SK-N-SH (cell line): ENCODE data around the gene LSM8. TPM values are rescaled to one million over a fixed set of nuclear protein-coding genes. Genes with fewer than 3 reads are reported as not detected.

Experiments
- CTCF ChIA-PET: fragments of 300-600, 350-600 bp; formaldehyde crosslinking; extraction: SDS; loops from one replicate; lab custom pipeline; 2021; lab: Yijun Ruan, JAX
- POLR2A ChIA-PET: fragments of 350-600 bp; sonication (Branson Sonifier 250); formaldehyde crosslinking; extraction: SDS; loops from one replicate; lab custom pipeline; 2020; ENCODE audit warnings: antibody characterized with exemption, inconsistent platforms; lab: Yijun Ruan, JAX
- DNase-seq: peaks from one replicate; pipeline ENCODE4 v3.0.0; 2012
- H2AFZ ChIP-seq: fragments of 200-600 bp; sonication (generic); 2 replicates; pipeline ENCODE4 v1.8.1; 2016; ENCODE audit warnings: antibody characterized with exemption, mild to moderate bottlenecking, low read depth
- H3F3A ChIP-seq: fragments of 200-600 bp; sonication (generic); replicated peaks from 2 replicates; pipeline ENCODE3; 2016; ENCODE audit warnings: antibody characterized with exemption, mild to moderate bottlenecking; ENCODE audit not compliant: insufficient read depth
- H3K27ac ChIP-seq, 2 experiments: fragments of 200-500 bp in 1 of 2; fragments of 200-600 bp in 1 of 2; sonication (Bioruptor generic) in 1 of 2; sonication (generic), shearing (Covaris generic) in 1 of 2; 2 replicates each; pipeline versions ENCODE4 v1.5.1 to v1.6.1; 2014 to 2016; ENCODE audit warnings: low read depth in 2 of 2, inconsistent platforms in 1 of 2, low read length in 1 of 2, mild to moderate bottlenecking in 1 of 2, mixed read lengths in 1 of 2
- H3K27me3 ChIP-seq: fragments of 200-600 bp; sonication (generic), shearing (Covaris generic); 2 replicates; pipeline ENCODE4 v1.6.1; 2016; ENCODE audit warnings: mixed run types; ENCODE audit not compliant: insufficient read depth
- H3K36me3 ChIP-seq, 2 experiments: fragments of 200-500 bp in 1 of 2; fragments of 200-600 bp in 1 of 2; sonication (Bioruptor generic) in 1 of 2; sonication (generic) in 1 of 2; replicated peaks in 1 of 2; 2 replicates each; pipeline versions ENCODE3 to v1.5.1; 2014 to 2016; ENCODE audit warnings: low read length in 1 of 2, mild to moderate bottlenecking in 1 of 2; ENCODE audit not compliant: insufficient read depth in 2 of 2, control insufficient read depth in 1 of 2
- H3K4me1 ChIP-seq, 2 experiments: fragments of 200-500 bp in 1 of 2; fragments of 200-600 bp in 1 of 2; sonication (Bioruptor generic) in 1 of 2; sonication (generic), shearing (Covaris generic) in 1 of 2; 2 replicates each; pipeline versions ENCODE4 v1.5.1 to v1.6.1; 2014 to 2016; ENCODE audit warnings: low read depth in 1 of 2, low read length in 1 of 2, mixed run types in 1 of 2; ENCODE audit not compliant: insufficient read depth in 2 of 2, control insufficient read depth in 1 of 2
- H3K4me2 ChIP-seq: fragments of 200-600 bp; sonication (generic), shearing (Covaris generic); 2 replicates; pipeline ENCODE4 v1.6.1; 2017; ENCODE audit warnings: mixed run types
- H3K4me3 ChIP-seq, 2 experiments: fragments of 200-500 bp in 1 of 2; fragments of 200-600 bp in 1 of 2; sonication (Bioruptor generic) in 1 of 2; sonication (generic), shearing (Covaris generic) in 1 of 2; 2 replicates each; pipeline versions ENCODE4 v1.5.1 to v1.8.1; 2014 to 2016; ENCODE audit warnings: low read depth in 2 of 2, inconsistent platforms in 1 of 2, low read length in 1 of 2, mild to moderate bottlenecking in 1 of 2, mixed read lengths in 1 of 2, moderate library complexity in 1 of 2
- H3K79me2 ChIP-seq: fragments of 200-600 bp; sonication (generic); 2 replicates; pipeline ENCODE4 v1.8.1; 2017; ENCODE audit warnings: mild to moderate bottlenecking; ENCODE audit not compliant: insufficient read depth
- H3K9ac ChIP-seq: fragments of 200-600 bp; sonication (generic); 2 replicates; pipeline ENCODE4 v1.6.1; 2017; ENCODE audit warnings: mixed run types
- H3K9me2 ChIP-seq: fragments of 200-600 bp; sonication (generic); 2 replicates; pipeline ENCODE4 v1.6.1; 2017; ENCODE audit warnings: mixed run types
- H3K9me3 ChIP-seq: fragments of 200-600 bp; sonication (generic); 2 replicates; pipeline ENCODE4 v1.6.1; 2017; ENCODE audit warnings: mixed run types, mild to moderate bottlenecking, moderate library complexity
- H4K20me1 ChIP-seq: fragments of 200-600 bp; sonication (generic); 2 replicates; pipeline ENCODE4 v1.6.1; 2017; ENCODE audit warnings: mild to moderate bottlenecking, mixed run types; ENCODE audit not compliant: insufficient read depth
- CHD2 ChIP-seq: fragments of 150-350 bp; IDR thresholded peaks from 2 replicates; pipeline ENCODE4 v1.6.1; 2018; ENCODE audit warnings: low read length; ENCODE audit not compliant: partially characterized antibody
- ELF1 ChIP-seq: IDR thresholded peaks from 2 replicates; pipeline ENCODE4 v1.4.0; 2012
- EP300 ChIP-seq, 2 experiments: IDR thresholded peaks; 2 replicates each; pipeline versions ENCODE4 v1.4.0 to v1.6.1; 2012; ENCODE audit warnings: borderline replicate concordance in 1 of 2, low read depth in 1 of 2, low read length in 1 of 2
- FOSL2 ChIP-seq: IDR thresholded peaks from 2 replicates; pipeline ENCODE4 v1.4.0; 2012; ENCODE audit warnings: low read depth, mild to moderate bottlenecking, moderate library complexity, borderline replicate concordance
- FOXJ3 ChIP-seq: sonication (generic); formaldehyde crosslinking; IDR thresholded peaks from 2 replicates; pipeline ENCODE4 v1.5.1; 2020; ENCODE audit warnings: mild to moderate bottlenecking, missing genetic modification reagents
- GABPA ChIP-seq: IDR thresholded peaks from 2 replicates; pipeline ENCODE4 v1.4.0; 2012; ENCODE audit warnings: low read depth, mild to moderate bottlenecking
- JUND ChIP-seq: IDR thresholded peaks from 2 replicates; pipeline ENCODE4 v1.4.0; 2012
- MEF2A ChIP-seq: IDR thresholded peaks from 2 replicates; pipeline ENCODE4 v1.4.0; 2012; ENCODE audit warnings: low read depth, borderline replicate concordance
- MXI1 ChIP-seq: IDR thresholded peaks from 2 replicates; pipeline ENCODE4 v1.6.1; 2012; ENCODE audit warnings: mild to moderate bottlenecking, low read depth, low read length, improper control_type of control experiment
- RAD21 ChIP-seq: IDR thresholded peaks from 2 replicates; pipeline ENCODE4 v1.6.1; 2012; ENCODE audit warnings: mild to moderate bottlenecking, low read length
- RCOR1 ChIP-seq: fragments of 150-350 bp; IDR thresholded peaks from 2 replicates; pipeline ENCODE4 v1.6.1; 2017; ENCODE audit warnings: antibody characterized with exemption, low read length
- RFX5 ChIP-seq: IDR thresholded peaks from 2 replicates; pipeline ENCODE4 v1.6.1; 2012; ENCODE audit warnings: mild to moderate bottlenecking, improper control_type of control experiment, low read length
- SIN3A ChIP-seq: IDR thresholded peaks from 2 replicates; pipeline ENCODE4 v1.6.1; 2012; ENCODE audit warnings: low read depth, mild to moderate bottlenecking, low read length, moderate library complexity, borderline replicate concordance
- SMC3 ChIP-seq: IDR thresholded peaks from 2 replicates; pipeline ENCODE4 v1.6.1; 2012; ENCODE audit warnings: low read depth, low read length, improper control_type of control experiment
- TAF1 ChIP-seq: IDR thresholded peaks from 2 replicates; pipeline ENCODE4 v1.6.1; 2012; ENCODE audit warnings: low read depth, mild to moderate bottlenecking, low read length, moderate library complexity, borderline replicate concordance
- TCF12 ChIP-seq: IDR thresholded peaks from 2 replicates; pipeline ENCODE4 v1.4.0; 2012
- TEAD4 ChIP-seq: IDR thresholded peaks from 2 replicates; pipeline ENCODE4 v1.4.0; 2012; ENCODE audit warnings: mild to moderate bottlenecking, borderline replicate concordance; ENCODE audit not compliant: insufficient read depth
- YY1 ChIP-seq: IDR thresholded peaks from 2 replicates; pipeline ENCODE4 v1.4.0; 2012; ENCODE audit warnings: low read depth, mild to moderate bottlenecking
- WGBS: methylation state at CpG from one replicate; pipeline ENCODE4 v1.1.6; 2017; ENCODE audit warnings: low lambda C conversion rate; 5-methylcytosine and 5-hydroxymethylcytosine counted together
- polyA plus RNA-seq, 3 experiments: library from polyadenylated mRNA; depleted of rRNA; stranded (reverse); fragments of >200 nt; gene quantifications; 2 replicates each; pipeline ENCODE4 v1.2.3, GENCODE V29; 2012
- TF ChIP-seq, protein P1 (sequence below): IDR thresholded peaks from 2 replicates; pipeline ENCODE4; 2012
- TF ChIP-seq, protein P2 (sequence below): fragments of 200-600 bp; sonication (generic); IDR thresholded peaks from 2 replicates; pipeline ENCODE4 v1.6.1; 2017; ENCODE audit warnings: antibody characterized with exemption, mild to moderate bottlenecking, moderate library complexity
- TF ChIP-seq, protein P3 (sequence below): IDR thresholded peaks from 2 replicates; pipeline ENCODE4 v1.6.1; 2012; ENCODE audit warnings: mild to moderate bottlenecking, low read depth, low read length, moderate library complexity
- TF ChIP-seq, protein P4 (sequence below): IDR thresholded peaks from 2 replicates; pipeline ENCODE4 v1.4.0; 2012; ENCODE audit warnings: low read depth, borderline replicate concordance
- TF ChIP-seq, protein P5 (sequence below): fragments of 150-350 bp; IDR thresholded peaks from 2 replicates; pipeline ENCODE4 v1.6.1; 2017; ENCODE audit warnings: antibody characterized with exemption, low read length, low read depth, borderline replicate concordance
- TF ChIP-seq, protein P6 (sequence below): IDR thresholded peaks from 2 replicates; pipeline ENCODE4 v1.4.0; 2012; ENCODE audit warnings: low read depth, borderline replicate concordance

The LSM8 gene
- polyA plus RNA-seq, 1 of the 3 experiments (the other 2 are of a cell fraction), result 52.8 TPM

DNA sequence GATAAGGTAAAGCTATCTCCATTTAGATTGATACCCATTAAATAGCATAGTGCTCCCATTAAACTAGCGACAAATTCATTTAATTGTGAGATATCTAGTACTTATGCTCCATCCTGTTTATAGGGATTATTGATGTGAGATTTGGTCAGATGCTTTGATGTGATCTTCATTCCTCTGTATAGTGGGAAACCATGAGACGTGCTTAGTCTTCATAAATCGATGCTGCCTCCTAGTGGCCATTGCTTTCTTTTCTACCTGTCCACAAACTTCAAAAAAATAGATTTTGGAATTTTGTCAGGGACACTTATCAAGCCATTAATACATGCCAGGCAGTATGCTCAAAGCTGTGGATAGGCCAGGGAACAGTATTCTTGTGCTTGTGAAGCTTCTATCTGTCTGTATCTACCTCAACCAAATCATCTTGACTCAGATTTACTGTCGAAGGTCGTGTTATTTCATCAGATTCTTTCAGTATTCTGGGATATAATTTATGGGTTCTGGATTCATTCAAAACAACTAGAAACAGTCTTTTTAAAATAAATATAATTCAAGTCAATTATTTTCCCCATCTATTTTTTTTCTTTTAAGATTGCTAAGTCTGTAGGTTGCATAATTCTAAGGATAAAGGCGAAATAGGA is 12.0 kb downstream of the LSM8 start:
- H3K9me3 ChIP-seq, result no peaks in the 10 kb centered on the region
- no peaks in the 10 kb centered on the region for H3K9me2 ChIP-seq
- no peaks in the 10 kb centered on the region for H3K79me2 ChIP-seq
- H3F3A ChIP-seq, result peaks cover 48% of the 10 kb centered on the region
- H3K9ac ChIP-seq, result no peak overlapping the region
- H3K36me3 ChIP-seq, result peaks cover 32 to 38% of the 10 kb centered on the region in 2 experiments
- peak; percentile 54 for DNase-seq
- no peak overlapping the region for H3K4me2 ChIP-seq
- no peak overlapping the region for H2AFZ ChIP-seq
- WGBS, result 50% methylated on average over 6 of the region's 6 CpGs
- H3K27me3 ChIP-seq, result no peaks in the 10 kb centered on the region
- ChIA-PET POLR2A (no interaction called here), CTCF (interaction anchor here (0.5 to 4.2 kb wide), 25 partner anchors 8 to 439 kb away, joined by 3 to 27 read pairs (median 4); no protein-coding TSS in a partner anchor)
- H3K27ac ChIP-seq, result no peak overlapping the region
- H3K4me1 ChIP-seq, result no peaks in the 10 kb centered on the region
- H4K20me1 ChIP-seq, result no peaks in the 10 kb centered on the region; the same call in 1 of the 2 replicates
- no peak overlapping the region; a peak in 1 of 4 replicates for H3K4me3 ChIP-seq
- TF ChIP-seq, protein P1, sequence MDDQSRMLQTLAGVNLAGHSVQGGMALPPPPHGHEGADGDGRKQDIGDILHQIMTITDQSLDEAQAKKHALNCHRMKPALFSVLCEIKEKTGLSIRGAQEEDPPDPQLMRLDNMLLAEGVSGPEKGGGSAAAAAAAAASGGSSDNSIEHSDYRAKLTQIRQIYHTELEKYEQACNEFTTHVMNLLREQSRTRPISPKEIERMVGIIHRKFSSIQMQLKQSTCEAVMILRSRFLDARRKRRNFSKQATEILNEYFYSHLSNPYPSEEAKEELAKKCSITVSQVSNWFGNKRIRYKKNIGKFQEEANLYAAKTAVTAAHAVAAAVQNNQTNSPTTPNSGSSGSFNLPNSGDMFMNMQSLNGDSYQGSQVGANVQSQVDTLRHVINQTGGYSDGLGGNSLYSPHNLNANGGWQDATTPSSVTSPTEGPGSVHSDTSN, result no peak
- TF ChIP-seq TEAD4, result no peak
- TF ChIP-seq JUND, result no peak
- TF ChIP-seq SIN3A, result no peak
- TF ChIP-seq FOSL2, result no peak
- TF ChIP-seq GABPA, result no peak
- no peak for TF ChIP-seq TAF1
- TF ChIP-seq, protein P2, sequence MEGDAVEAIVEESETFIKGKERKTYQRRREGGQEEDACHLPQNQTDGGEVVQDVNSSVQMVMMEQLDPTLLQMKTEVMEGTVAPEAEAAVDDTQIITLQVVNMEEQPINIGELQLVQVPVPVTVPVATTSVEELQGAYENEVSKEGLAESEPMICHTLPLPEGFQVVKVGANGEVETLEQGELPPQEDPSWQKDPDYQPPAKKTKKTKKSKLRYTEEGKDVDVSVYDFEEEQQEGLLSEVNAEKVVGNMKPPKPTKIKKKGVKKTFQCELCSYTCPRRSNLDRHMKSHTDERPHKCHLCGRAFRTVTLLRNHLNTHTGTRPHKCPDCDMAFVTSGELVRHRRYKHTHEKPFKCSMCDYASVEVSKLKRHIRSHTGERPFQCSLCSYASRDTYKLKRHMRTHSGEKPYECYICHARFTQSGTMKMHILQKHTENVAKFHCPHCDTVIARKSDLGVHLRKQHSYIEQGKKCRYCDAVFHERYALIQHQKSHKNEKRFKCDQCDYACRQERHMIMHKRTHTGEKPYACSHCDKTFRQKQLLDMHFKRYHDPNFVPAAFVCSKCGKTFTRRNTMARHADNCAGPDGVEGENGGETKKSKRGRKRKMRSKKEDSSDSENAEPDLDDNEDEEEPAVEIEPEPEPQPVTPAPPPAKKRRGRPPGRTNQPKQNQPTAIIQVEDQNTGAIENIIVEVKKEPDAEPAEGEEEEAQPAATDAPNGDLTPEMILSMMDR, result peak; percentile 97
- peak; percentile 48 for TF ChIP-seq SMC3
- TF ChIP-seq, protein P3, sequence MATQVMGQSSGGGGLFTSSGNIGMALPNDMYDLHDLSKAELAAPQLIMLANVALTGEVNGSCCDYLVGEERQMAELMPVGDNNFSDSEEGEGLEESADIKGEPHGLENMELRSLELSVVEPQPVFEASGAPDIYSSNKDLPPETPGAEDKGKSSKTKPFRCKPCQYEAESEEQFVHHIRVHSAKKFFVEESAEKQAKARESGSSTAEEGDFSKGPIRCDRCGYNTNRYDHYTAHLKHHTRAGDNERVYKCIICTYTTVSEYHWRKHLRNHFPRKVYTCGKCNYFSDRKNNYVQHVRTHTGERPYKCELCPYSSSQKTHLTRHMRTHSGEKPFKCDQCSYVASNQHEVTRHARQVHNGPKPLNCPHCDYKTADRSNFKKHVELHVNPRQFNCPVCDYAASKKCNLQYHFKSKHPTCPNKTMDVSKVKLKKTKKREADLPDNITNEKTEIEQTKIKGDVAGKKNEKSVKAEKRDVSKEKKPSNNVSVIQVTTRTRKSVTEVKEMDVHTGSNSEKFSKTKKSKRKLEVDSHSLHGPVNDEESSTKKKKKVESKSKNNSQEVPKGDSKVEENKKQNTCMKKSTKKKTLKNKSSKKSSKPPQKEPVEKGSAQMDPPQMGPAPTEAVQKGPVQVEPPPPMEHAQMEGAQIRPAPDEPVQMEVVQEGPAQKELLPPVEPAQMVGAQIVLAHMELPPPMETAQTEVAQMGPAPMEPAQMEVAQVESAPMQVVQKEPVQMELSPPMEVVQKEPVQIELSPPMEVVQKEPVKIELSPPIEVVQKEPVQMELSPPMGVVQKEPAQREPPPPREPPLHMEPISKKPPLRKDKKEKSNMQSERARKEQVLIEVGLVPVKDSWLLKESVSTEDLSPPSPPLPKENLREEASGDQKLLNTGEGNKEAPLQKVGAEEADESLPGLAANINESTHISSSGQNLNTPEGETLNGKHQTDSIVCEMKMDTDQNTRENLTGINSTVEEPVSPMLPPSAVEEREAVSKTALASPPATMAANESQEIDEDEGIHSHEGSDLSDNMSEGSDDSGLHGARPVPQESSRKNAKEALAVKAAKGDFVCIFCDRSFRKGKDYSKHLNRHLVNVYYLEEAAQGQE, result no peak
- no peak for TF ChIP-seq FOXJ3 (CRISPR knock-in tag)
- TF ChIP-seq, protein P4, sequence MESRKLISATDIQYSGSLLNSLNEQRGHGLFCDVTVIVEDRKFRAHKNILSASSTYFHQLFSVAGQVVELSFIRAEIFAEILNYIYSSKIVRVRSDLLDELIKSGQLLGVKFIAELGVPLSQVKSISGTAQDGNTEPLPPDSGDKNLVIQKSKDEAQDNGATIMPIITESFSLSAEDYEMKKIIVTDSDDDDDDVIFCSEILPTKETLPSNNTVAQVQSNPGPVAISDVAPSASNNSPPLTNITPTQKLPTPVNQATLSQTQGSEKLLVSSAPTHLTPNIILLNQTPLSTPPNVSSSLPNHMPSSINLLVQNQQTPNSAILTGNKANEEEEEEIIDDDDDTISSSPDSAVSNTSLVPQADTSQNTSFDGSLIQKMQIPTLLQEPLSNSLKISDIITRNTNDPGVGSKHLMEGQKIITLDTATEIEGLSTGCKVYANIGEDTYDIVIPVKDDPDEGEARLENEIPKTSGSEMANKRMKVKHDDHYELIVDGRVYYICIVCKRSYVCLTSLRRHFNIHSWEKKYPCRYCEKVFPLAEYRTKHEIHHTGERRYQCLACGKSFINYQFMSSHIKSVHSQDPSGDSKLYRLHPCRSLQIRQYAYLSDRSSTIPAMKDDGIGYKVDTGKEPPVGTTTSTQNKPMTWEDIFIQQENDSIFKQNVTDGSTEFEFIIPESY, result no peak
- no peak for TF ChIP-seq YY1
- no peak for TF ChIP-seq RFX5
- TF ChIP-seq EP300 (IDR thresholded peaks at IDR 0.05; ENCODE audit: borderline replicate concordance in 1 of 2, low read depth in 1 of 2, low read length in 1 of 2), result no peak
- 0 out of 2 replicates have a peak, but pooled peaks have one; percentile 26 for TF ChIP-seq MXI1
- TF ChIP-seq, protein P5, sequence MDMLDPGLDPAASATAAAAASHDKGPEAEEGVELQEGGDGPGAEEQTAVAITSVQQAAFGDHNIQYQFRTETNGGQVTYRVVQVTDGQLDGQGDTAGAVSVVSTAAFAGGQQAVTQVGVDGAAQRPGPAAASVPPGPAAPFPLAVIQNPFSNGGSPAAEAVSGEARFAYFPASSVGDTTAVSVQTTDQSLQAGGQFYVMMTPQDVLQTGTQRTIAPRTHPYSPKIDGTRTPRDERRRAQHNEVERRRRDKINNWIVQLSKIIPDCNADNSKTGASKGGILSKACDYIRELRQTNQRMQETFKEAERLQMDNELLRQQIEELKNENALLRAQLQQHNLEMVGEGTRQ, result no peak
- TF ChIP-seq TCF12, result no peak
- TF ChIP-seq, protein P6, sequence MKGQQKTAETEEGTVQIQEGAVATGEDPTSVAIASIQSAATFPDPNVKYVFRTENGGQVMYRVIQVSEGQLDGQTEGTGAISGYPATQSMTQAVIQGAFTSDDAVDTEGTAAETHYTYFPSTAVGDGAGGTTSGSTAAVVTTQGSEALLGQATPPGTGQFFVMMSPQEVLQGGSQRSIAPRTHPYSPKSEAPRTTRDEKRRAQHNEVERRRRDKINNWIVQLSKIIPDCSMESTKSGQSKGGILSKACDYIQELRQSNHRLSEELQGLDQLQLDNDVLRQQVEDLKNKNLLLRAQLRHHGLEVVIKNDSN, result no peak
- no peak for TF ChIP-seq MEF2A
- TF ChIP-seq RAD21, result peak; percentile 78
- TF ChIP-seq CHD2, result no peak
- no peak for TF ChIP-seq ELF1
- TF ChIP-seq RCOR1, result no peak
